ENCODE results near the gene CLASRP. TPM values are rescaled to one million over a fixed set of nuclear protein-coding genes. Genes with fewer than 3 reads are reported as not detected.

CLASRP gene
- total RNA-seq, 1 experiment from 2014 or later = 79.9 TPM

DNA sequence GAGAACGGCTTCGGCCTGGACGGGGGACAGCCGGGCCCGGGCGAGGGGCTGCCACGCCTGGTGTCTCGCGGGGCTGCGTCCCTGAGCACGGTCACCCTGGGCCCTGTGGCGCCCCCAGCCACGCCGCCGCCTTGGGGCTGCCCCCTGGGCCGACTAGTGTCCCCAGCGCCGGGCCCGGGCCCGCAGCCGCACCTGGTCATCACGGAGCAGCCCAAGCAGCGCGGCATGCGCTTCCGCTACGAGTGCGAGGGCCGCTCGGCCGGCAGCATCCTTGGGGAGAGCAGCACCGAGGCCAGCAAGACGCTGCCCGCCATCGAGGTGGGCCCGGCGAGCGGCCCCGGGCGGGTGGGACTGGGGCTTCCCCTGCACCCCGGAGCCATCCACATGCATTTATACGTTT is 26.9 kb upstream of the CLASRP start:
- intact Hi-C loops (cut with micrococcal nuclease) = no loop called here

More for the DNA sequence above, 26.9 kb upstream of the CLASRP start:
- H3K9me2 ChIP-seq (ENCODE audit: insufficient read depth) = no peaks in the 10 kb centered on the region
- no peak overlapping the region for H3K9ac ChIP-seq (ENCODE audit: low read length)
- H3K4me2 ChIP-seq (ENCODE audit: low read length) = no peak overlapping the region
- ChIA-PET CTCF (no interaction called here), RAD21 (ENCODE audit: low non-redundant PET in 1 of 2, low total read pairs in 2 of 2, uncharacterized antibody in 2 of 2, unreplicated experiment in 2 of 2) (no interaction called here), POLR2A (no interaction called here)
- TF ChIP-seq POLR2A (IDR thresholded peaks at IDR 0.05; ENCODE audit: borderline replicate concordance, extremely low read depth, insufficient read depth, insufficient read length) = no peak
- TF ChIP-seq, protein P1, sequence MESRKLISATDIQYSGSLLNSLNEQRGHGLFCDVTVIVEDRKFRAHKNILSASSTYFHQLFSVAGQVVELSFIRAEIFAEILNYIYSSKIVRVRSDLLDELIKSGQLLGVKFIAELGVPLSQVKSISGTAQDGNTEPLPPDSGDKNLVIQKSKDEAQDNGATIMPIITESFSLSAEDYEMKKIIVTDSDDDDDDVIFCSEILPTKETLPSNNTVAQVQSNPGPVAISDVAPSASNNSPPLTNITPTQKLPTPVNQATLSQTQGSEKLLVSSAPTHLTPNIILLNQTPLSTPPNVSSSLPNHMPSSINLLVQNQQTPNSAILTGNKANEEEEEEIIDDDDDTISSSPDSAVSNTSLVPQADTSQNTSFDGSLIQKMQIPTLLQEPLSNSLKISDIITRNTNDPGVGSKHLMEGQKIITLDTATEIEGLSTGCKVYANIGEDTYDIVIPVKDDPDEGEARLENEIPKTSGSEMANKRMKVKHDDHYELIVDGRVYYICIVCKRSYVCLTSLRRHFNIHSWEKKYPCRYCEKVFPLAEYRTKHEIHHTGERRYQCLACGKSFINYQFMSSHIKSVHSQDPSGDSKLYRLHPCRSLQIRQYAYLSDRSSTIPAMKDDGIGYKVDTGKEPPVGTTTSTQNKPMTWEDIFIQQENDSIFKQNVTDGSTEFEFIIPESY (IDR thresholded peaks at IDR 0.05; ENCODE audit: extremely low read depth, insufficient replicate concordance, low read length) = no peak
- TF ChIP-seq, protein P2, sequence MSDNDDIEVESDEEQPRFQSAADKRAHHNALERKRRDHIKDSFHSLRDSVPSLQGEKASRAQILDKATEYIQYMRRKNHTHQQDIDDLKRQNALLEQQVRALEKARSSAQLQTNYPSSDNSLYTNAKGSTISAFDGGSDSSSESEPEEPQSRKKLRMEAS (IDR thresholded peaks at IDR 0.05) = no peak
- no peak for TF ChIP-seq ZFX (IDR thresholded peaks at IDR 0.05)
- no peak for TF ChIP-seq FOSL1 (IDR thresholded peaks at IDR 0.05; ENCODE audit: low read depth)
- TF ChIP-seq, protein P3, sequence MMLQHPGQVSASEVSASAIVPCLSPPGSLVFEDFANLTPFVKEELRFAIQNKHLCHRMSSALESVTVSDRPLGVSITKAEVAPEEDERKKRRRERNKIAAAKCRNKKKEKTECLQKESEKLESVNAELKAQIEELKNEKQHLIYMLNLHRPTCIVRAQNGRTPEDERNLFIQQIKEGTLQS (IDR thresholded peaks at IDR 0.05) = no peak
- no peak for TF ChIP-seq SP1 (IDR thresholded peaks at IDR 0.05; ENCODE audit: low read depth)
- no peak for TF ChIP-seq EZH2 (IDR thresholded peaks at IDR 0.05)
- TF ChIP-seq TCF7L2 (IDR thresholded peaks at IDR 0.05; ENCODE audit: borderline replicate concordance, extremely low read depth, insufficient read depth, insufficient read length) = no peak
- ATAC-seq = no peak
- BruUV-seq (replicated peaks) = no TSS peak
- peaks cover under 1 to 1% of the 10 kb centered on the region in 2 experiments; a peak in 3 of 4 replicates for H3K4me1 ChIP-seq (ENCODE audit: control insufficient read depth in 1 of 2, insufficient read depth in 2 of 2, low read length in 2 of 2)
- no peak overlapping the region for H3K4me3 ChIP-seq (replicated peaks in 1 of 2; ENCODE audit: low read depth in 1 of 2, low read length in 2 of 2)
- H4K20me1 ChIP-seq (ENCODE audit: insufficient read depth) = no peaks in the 10 kb centered on the region
- no peak overlapping the region for H3K27ac ChIP-seq (ENCODE audit: low read depth, low read length)
- no peaks in the 10 kb centered on the region; a peak in 1 of 4 replicates for H3K36me3 ChIP-seq (ENCODE audit: control insufficient read depth in 1 of 2, insufficient read depth in 2 of 2, low read length in 2 of 2)
- no peaks in the 10 kb centered on the region for H3K79me2 ChIP-seq (ENCODE audit: insufficient read depth, low read length)
- no peak for DNase-seq (ENCODE audit: low read depth, low spot score)
- H2AFZ ChIP-seq (ENCODE audit: low read depth, low read length, poor library complexity, severe bottlenecking) = no peak overlapping the region
- no peaks in the 10 kb centered on the region for H3K27me3 ChIP-seq (ENCODE audit: insufficient read depth, low read length)
- H3K9me3 ChIP-seq (ENCODE audit: control insufficient read depth in 1 of 2, insufficient read depth in 1 of 2, low read depth in 1 of 2, low read length in 2 of 2) = no peaks in the 10 kb centered on the region

All from HCT116 (cell line).